HG03342 (cell line): ENCODE data around the gene CD302.
"Not testable (repeated sequence)": the region's sequence is repeated elsewhere in the genome, so short reads cannot be mapped to it uniquely, and the experiment has no call there.

Experiments
- ATAC-seq: cut with Tn5 transposase; IDR thresholded peaks from one replicate; pipeline ENCODE4 v1.9.1; 2021; ENCODE audit warnings: mild to moderate bottlenecking, moderate library complexity; ENCODE audit not compliant: unreplicated experiment

The CD302 gene

GRCh38 chr2:159755014-159755413, 43.0 kb downstream of the CD302 start:
- no peak for ATAC-seq

GRCh38 chr2:159753797-159754196, 44.2 kb downstream of the CD302 start:
- ATAC-seq = no peak

GRCh38 chr2:159750873-159751272, 47.1 kb downstream of the CD302 start:
- no peak for ATAC-seq

- ATAC-seq = no peak
Measured at GRCh38 chr2:159748089-159748488, 49.9 kb downstream of the CD302 start.

GRCh38 chr2:159745237-159745636, 52.8 kb downstream of the CD302 start:
- not testable (repeated sequence) for ATAC-seq

GRCh38 chr2:159744363-159744762, 53.6 kb downstream of the CD302 start:
- no peak for ATAC-seq

GRCh38 chr2:159742846-159743245, 55.2 kb downstream of the CD302 start:
- no peak for ATAC-seq

- ATAC-seq = no peak
Measured at GRCh38 chr2:159738509-159739390, 59.3 kb downstream of the CD302 start.

GRCh38 chr2:159737917-159738296, 60.1 kb downstream of the CD302 start:
- no peak for ATAC-seq

GRCh38 chr2:159737292-159737916, 60.6 kb downstream of the CD302 start:
- no peak for ATAC-seq

GRCh38 chr2:159736048-159736447, 62.0 kb downstream of the CD302 start:
- no peak for ATAC-seq

- no peak for ATAC-seq
Measured at GRCh38 chr2:159735648-159736047, 62.4 kb downstream of the CD302 start.

GRCh38 chr2:159728629-159729028, 69.4 kb downstream of the CD302 start:
- no peak for ATAC-seq

GRCh38 chr2:159725713-159726112, 72.3 kb downstream of the CD302 start:
- no peak for ATAC-seq

- ATAC-seq = not testable (repeated sequence)
Measured at GRCh38 chr2:159724795-159725572, 73.0 kb downstream of the CD302 start.

GRCh38 chr2:159722580-159722979, 75.4 kb downstream of the CD302 start:
- no peak for ATAC-seq

GRCh38 chr2:159720676-159721075, 77.3 kb downstream of the CD302 start:
- ATAC-seq = no peak
